Mucosa of rectum (tissue), 2 donors: ENCODE measurements around the gene SPATA2L.

Source experiments
- H3K27ac ChIP-seq, 2 donors: one replicate each; pipeline ENCODE4 v1.7.0; 2013; ENCODE audit warnings: inconsistent platforms in 2 of 2, low read depth in 2 of 2, low read length in 2 of 2
- H3K27me3 ChIP-seq, 2 donors: one replicate each; pipeline ENCODE4 v1.7.0; 2013; ENCODE audit warnings: low read length in 2 of 2; ENCODE audit not compliant: control insufficient read depth in 2 of 2, insufficient read depth in 2 of 2
- H3K36me3 ChIP-seq, 2 donors: one replicate each; pipeline ENCODE4 v1.7.0; 2013; ENCODE audit warnings: low read length in 2 of 2; ENCODE audit not compliant: control insufficient read depth in 2 of 2, insufficient read depth in 2 of 2
- H3K4me1 ChIP-seq, 2 donors: one replicate each; pipeline ENCODE4 v1.7.0; 2013; ENCODE audit warnings: low read length in 2 of 2, mild to moderate bottlenecking in 1 of 2; ENCODE audit not compliant: control insufficient read depth in 2 of 2, insufficient read depth in 2 of 2
- H3K4me3 ChIP-seq, 2 donors: one replicate each; pipeline ENCODE4 v1.7.0; 2013; ENCODE audit warnings: low read length in 2 of 2
- H3K9ac ChIP-seq, 2 donors: one replicate each; pipeline ENCODE4 v1.7.0; 2013; ENCODE audit warnings: low read length in 2 of 2, low read depth in 1 of 2, mild to moderate bottlenecking in 1 of 2
- H3K9me3 ChIP-seq, 2 donors: one replicate each; pipeline ENCODE4 v1.7.0; 2013; ENCODE audit warnings: low read length in 2 of 2; ENCODE audit not compliant: control insufficient read depth in 2 of 2
- donor health status: healthy.
- donor health status: Normal muscosa, but diverticular disease.

Gene SPATA2L, protein sequence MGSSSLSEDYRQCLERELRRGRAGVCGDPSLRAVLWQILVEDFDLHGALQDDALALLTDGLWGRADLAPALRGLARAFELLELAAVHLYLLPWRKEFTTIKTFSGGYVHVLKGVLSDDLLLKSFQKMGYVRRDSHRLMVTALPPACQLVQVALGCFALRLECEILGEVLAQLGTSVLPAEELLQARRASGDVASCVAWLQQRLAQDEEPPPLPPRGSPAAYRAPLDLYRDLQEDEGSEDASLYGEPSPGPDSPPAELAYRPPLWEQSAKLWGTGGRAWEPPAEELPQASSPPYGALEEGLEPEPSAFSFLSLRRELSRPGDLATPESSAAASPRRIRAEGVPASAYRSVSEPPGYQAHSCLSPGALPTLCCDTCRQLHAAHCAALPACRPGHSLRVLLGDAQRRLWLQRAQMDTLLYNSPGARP

DNA sequence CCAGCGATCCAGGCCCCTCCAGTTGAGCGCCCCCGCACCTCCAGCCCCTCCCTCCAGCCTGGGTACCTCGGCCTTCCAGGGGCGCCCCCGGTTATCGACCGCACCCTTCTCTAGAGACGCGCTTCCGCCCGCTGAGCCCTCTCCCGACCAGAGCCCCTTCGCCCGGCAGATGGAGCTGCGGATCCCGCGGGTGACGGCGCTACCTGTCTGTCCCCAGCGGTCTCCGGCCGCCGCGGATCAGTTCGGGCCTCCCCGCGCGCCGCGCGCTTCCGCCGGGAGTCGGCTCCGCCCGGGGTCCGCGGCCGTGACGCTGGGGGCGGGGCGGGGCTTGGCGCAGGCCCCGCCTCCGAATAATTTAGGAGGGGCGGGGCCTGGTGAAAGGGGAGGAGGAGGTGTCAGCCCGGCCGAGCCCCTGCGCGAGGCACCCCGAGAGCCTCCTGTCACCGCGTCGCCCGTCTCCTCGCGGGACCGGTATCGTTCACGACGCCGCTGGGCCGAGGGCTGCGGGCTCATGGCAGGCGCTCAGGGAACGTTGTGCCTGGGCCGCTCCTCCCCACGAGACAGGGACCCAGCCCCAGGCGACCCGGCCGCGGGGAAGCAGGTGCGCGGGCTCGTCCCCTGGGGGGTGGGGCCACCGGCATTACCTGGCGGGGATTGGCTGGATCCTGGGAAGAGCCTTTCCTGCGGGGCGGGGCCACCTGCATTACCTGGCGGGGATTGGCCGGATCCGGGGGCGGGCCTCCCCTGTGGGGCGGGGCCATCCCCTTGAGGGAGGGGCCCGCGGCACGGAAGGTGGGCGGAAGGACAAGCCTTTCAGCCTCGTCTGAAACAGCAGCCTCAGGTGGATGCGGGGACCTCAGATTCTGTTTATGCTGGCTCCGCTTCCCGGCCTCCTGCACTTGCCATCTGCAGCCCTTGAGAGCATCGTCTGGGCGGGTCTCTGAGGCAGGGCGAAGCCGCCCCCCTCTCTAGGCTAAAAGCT is at the start of gene SPATA2L:
TSS of gene SPATA2L (minus strand) at position 281 of the 982 bp plus-strand sequence. CDS start 473 bp downstream, outside the sequence.
- Histone ChIP-seq H3K36me3 (peaks cover 4 to 8% of the 10 kb centered on the region in 2 donors), H3K4me3 (peak within 1 kb of the TSS; percentile 74 to 82), H3K27ac (peak within 1 kb of the TSS; percentile 92 to 95), H3K9ac (peak within 1 kb of the TSS; percentile 69 to 89), H3K9me3 (no peaks in the 10 kb centered on the region), H3K4me1 (peaks cover 18 to 20% of the 10 kb centered on the region in 2 donors), H3K27me3 (no peaks in the 10 kb centered on the region)

DNA sequence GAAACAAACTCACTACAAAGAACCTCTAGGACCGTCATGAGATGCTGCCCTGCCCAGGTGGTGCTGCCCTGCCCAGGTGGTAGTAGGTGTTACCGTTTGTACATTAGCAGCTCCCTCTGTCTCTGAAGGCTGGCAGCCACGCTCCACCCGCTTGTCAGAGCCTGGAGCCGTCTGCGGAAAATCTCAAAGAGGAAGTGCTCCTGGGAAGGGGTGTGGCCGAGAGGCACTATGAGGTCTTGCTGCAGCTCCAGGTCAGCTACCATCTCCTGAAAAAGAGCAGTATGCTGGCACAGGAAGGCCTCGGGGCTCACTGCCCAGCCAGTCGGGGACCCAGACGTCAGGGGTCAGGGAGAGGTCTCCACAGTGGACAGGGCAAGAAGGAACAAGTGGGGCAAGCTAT is 48.1 kb upstream of the SPATA2L start:
- Histone ChIP-seq H3K4me3 (no peak overlapping the region), H3K4me1 (peaks cover 0 to 3% of the 10 kb centered on the region in 2 donors), H3K9ac (peak overlapping the region in 1 of 2 donors; percentile 24), H3K27ac (no peak overlapping the region), H3K36me3 (peaks cover 5 to 21% of the 10 kb centered on the region in 2 donors), H3K27me3 (no peaks in the 10 kb centered on the region), H3K9me3 (no peaks in the 10 kb centered on the region)

DNA sequence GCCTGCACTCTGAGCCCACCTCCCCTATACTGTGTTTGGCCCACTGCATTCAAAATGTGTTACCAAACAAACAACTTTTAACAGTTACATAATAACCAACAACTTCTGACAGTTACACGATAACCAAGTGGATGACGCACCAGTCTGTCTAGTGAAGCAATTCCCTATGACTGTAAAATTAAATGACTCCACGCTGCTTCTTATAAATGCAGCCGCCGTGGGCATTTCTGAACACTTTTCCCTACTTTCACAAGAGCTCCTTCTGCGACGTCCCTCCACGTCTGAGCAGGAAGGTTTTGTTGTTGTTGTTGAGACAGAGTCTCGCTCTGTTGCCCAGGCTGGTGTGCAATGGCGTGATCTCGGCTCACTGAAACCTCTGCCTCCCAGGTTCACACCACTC is 47.4 kb upstream of the SPATA2L start:
- Histone ChIP-seq H3K36me3 (peaks cover 5 to 21% of the 10 kb centered on the region in 2 donors), H3K4me1 (peaks cover 0 to 3% of the 10 kb centered on the region in 2 donors), H3K9me3 (no peaks in the 10 kb centered on the region), H3K4me3 (no peak overlapping the region), H3K27me3 (no peaks in the 10 kb centered on the region), H3K9ac (no peak overlapping the region), H3K27ac (no peak overlapping the region)

DNA sequence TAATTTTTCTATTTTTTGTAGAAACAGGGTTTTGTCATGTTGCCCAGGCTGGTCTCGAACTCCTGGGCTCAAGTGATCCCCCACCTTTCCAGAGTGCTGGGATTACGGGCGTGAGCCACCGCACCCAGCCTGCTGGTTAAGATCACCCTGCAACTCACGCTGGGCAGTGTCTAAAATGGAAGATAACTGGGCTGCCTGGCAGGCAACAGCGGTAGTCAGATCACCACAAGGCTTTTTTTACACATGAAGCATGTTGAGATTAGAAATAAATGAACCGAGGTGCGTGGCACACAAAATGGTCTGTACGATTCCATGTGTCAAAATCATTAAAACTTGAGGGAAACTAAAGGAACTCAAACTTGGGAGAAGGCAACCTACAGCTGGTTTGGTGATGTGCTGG is 46.6 kb upstream of the SPATA2L start:
- Histone ChIP-seq H3K9ac (no peak overlapping the region), H3K36me3 (peaks cover 5 to 21% of the 10 kb centered on the region in 2 donors), H3K27ac (no peak overlapping the region), H3K4me3 (no peak overlapping the region), H3K27me3 (no peaks in the 10 kb centered on the region), H3K9me3 (no peaks in the 10 kb centered on the region), H3K4me1 (peaks cover 0 to 3% of the 10 kb centered on the region in 2 donors)

DNA sequence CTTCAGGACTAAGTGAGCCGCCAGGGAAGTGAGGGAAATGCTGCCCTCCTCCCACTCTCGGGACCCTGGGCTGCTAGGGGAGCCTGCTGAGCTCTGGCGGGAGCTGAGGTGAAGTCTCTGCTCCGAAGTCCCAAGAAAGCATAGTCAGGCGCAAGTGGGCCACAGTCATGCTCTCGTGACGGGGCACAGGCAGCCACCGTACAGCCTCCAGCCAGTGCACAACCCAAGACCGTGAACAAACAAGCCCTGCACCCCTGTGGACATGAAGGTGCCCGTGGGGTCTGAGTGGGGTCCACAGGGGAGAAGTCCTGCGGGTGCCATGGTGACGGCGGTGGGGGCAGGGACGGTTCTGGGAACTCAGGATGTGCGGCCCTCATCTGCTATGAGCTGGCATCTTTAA is 44.5 kb upstream of the SPATA2L start:
- H3K27ac ChIP-seq = no peak overlapping the region
- no peaks in the 10 kb centered on the region for H3K9me3 ChIP-seq
- H3K36me3 ChIP-seq = peaks cover 10 to 24% of the 10 kb centered on the region in 2 donors
- no peak overlapping the region for H3K9ac ChIP-seq
- H3K4me1 ChIP-seq = peaks cover 0 to 3% of the 10 kb centered on the region in 2 donors
- H3K4me3 ChIP-seq = no peak overlapping the region
- no peaks in the 10 kb centered on the region for H3K27me3 ChIP-seq

DNA sequence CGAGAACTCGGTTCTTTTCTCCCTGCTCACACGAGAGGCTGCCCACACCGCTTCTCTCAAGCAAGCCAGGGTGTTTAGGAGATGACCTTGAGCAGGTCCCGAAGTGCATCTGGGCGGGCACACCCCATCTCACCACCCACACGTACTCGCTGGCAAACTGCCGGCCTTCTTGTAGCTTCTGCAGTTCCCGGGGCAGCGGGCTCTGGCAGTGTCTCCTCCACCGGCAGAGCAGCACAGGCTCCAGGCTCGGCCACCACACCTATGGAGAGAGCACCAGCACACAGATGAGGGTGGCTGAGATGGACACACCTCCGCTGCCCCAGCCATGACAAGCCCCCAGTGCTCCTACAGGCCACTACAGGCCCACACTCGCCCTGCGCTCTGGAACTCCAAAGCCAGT is 43.3 kb upstream of the SPATA2L start:
- Histone ChIP-seq H3K9me3 (no peaks in the 10 kb centered on the region), H3K27ac (no peak overlapping the region), H3K27me3 (no peaks in the 10 kb centered on the region), H3K4me3 (no peak overlapping the region), H3K36me3 (peaks cover 13 to 28% of the 10 kb centered on the region in 2 donors), H3K4me1 (peaks cover 0 to 2% of the 10 kb centered on the region in 2 donors), H3K9ac (no peak overlapping the region)

DNA sequence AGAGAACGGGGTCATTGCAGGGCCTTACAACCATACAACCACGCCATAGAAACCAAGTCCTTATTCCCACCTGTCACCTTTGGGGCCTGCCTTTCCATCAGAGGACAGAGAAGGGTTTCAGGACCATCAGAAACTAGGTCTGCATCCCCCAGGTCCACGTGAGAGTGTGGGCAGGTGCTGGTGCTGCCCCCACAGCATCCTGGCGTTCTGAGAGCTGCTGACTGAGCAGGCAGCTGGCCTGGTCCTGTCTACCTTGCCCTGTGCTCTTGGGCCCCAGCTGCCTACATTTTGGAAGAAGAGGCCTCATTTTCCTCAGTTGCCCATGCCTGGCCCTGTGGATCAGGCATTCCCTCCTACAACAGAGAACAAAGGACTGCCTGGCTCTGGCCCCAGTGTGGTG is 41.4 kb upstream of the SPATA2L start:
- no peaks in the 10 kb centered on the region for H3K27me3 ChIP-seq
- H3K36me3 ChIP-seq = peaks cover 32 to 43% of the 10 kb centered on the region in 2 donors
- H3K9me3 ChIP-seq = no peaks in the 10 kb centered on the region
- H3K9ac ChIP-seq = no peak overlapping the region
- no peak overlapping the region for H3K4me3 ChIP-seq
- no peaks in the 10 kb centered on the region for H3K4me1 ChIP-seq
- no peak overlapping the region for H3K27ac ChIP-seq

DNA sequence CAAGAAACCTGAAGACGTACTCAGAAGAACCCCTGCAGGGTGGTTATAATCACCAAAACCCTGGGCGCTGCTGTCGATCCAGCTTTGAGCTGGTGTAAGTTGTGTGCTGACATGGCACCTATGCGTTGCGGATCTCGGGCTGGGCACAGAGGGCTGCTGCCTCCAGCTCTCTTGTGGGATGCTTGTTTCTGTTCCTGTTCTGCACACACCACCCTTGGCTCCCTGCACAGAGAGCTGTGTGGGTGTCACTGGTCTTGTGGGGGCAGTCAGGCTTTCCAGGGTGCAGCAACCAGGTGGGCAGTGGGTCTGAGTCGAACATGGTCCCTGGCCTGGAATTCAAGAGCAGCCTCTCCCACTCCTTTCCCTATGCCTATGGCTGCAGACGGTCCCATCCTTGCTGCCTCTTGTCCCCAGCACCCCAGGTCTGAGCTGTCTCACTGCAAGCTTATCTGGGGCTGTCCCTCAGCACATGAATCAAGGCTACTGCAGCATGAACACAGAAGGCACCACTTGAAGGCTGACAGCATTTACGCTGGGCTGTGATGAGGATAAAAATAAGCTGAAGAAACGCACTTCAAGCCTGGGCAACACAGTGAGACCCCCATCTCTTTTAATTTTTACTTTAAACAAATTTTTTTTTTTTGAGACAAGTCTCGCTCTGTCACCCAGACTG is 40.0 kb upstream of the SPATA2L start:
- Histone ChIP-seq H3K4me3 (no peak overlapping the region), H3K9ac (no peak overlapping the region), H3K9me3 (no peaks in the 10 kb centered on the region), H3K27ac (no peak overlapping the region), H3K36me3 (peaks cover 40 to 51% of the 10 kb centered on the region in 2 donors), H3K4me1 (no peaks in the 10 kb centered on the region), H3K27me3 (no peaks in the 10 kb centered on the region)

DNA sequence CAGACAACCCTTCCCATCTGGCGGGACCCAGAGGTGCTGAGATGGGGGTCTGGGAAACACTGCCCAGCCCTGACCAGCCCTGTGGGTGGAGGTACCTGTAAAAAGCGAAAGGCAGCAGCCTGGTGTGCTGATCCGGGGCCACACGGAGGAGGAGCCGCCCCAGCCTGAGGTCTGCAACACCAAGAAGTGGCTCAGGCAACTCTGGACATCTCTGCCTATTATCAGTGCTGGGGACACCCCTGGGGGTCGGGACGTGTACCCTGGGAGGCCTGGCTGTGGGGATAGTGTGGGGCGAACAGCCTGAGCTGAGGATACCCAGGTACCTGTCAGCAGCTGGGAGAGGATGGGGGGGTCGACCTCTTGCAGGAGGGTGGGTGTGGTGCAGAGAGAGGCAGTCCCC is 37.9 kb upstream of the SPATA2L start:
- Histone ChIP-seq H3K9me3 (no peaks in the 10 kb centered on the region), H3K27me3 (no peaks in the 10 kb centered on the region), H3K36me3 (peaks cover 49 to 55% of the 10 kb centered on the region in 2 donors), H3K27ac (no peak overlapping the region), H3K4me3 (no peak overlapping the region), H3K9ac (no peak overlapping the region), H3K4me1 (no peaks in the 10 kb centered on the region)
